ENCODE data around the gene STX18.

The STX18 gene

GRCh38 chr4:4402966-4403365 is 138.9 kb downstream of the STX18 start:
- H3K9me3 ChIP-seq (ENCODE audit: severe bottlenecking), result no peaks in the 10 kb centered on the region
- H3K36me3 ChIP-seq, result no peaks in the 10 kb centered on the region
- DNase-seq, result no peak
- no peak for TF ChIP-seq CTCF (IDR thresholded peaks at IDR 0.05; ENCODE audit: low read depth, low read length)
- H3K27ac ChIP-seq, result no peak overlapping the region
- no peak overlapping the region for H3K4me3 ChIP-seq (ENCODE audit: low read depth, low read length)
- peaks cover 6% of the 10 kb centered on the region for H3K27me3 ChIP-seq (ENCODE audit: insufficient read depth, low read depth, severe bottlenecking)

- H3K27me3 ChIP-seq (ENCODE audit: insufficient read depth, low read depth, severe bottlenecking), result peaks cover 11% of the 10 kb centered on the region
- H3K9me3 ChIP-seq (ENCODE audit: severe bottlenecking), result no peaks in the 10 kb centered on the region
- H3K27ac ChIP-seq, result no peak overlapping the region
- no peak overlapping the region for H3K4me3 ChIP-seq (ENCODE audit: low read depth, low read length)
- no peak for TF ChIP-seq CTCF (IDR thresholded peaks at IDR 0.05; ENCODE audit: low read depth, low read length)
- H3K36me3 ChIP-seq, result no peaks in the 10 kb centered on the region
- DNase-seq, result peak; percentile 44
These were observed 140.8 kb downstream of the STX18 start for GRCh38 chr4:4401036-4401435.

- peaks cover 23% of the 10 kb centered on the region for H3K27me3 ChIP-seq (ENCODE audit: insufficient read depth, low read depth, severe bottlenecking)
- no peak overlapping the region for H3K27ac ChIP-seq
- no peak for TF ChIP-seq CTCF (IDR thresholded peaks at IDR 0.05; ENCODE audit: low read depth, low read length)
These were observed 143.4 kb downstream of the STX18 start for GRCh38 chr4:4398430-4398829.

GRCh38 chr4:4397441-4397819 is 144.4 kb downstream of the STX18 start:
- Histone ChIP-seq H3K4me3 (ENCODE audit: low read depth, low read length) (no peak overlapping the region), H3K36me3 (no peaks in the 10 kb centered on the region), H3K27me3 (ENCODE audit: insufficient read depth, low read depth, severe bottlenecking) (peaks cover 29% of the 10 kb centered on the region), H3K27ac (no peak overlapping the region), H3K9me3 (ENCODE audit: severe bottlenecking) (no peaks in the 10 kb centered on the region)
- no peak for TF ChIP-seq CTCF (IDR thresholded peaks at IDR 0.05; ENCODE audit: low read depth, low read length)
- no peak for DNase-seq

More at GRCh38 chr4:4398430-4398829, 143.4 kb downstream of the STX18 start:
- Histone ChIP-seq H3K36me3 (no peaks in the 10 kb centered on the region), H3K9me3 (ENCODE audit: severe bottlenecking) (no peaks in the 10 kb centered on the region), H3K4me3 (ENCODE audit: low read depth, low read length) (no peak overlapping the region)
- DNase-seq, result no peak

- Histone ChIP-seq H3K4me3 (ENCODE audit: low read depth, low read length) (no peak overlapping the region; the same call in 1 of the 2 replicates), H3K36me3 (no peaks in the 10 kb centered on the region), H3K27me3 (ENCODE audit: insufficient read depth, low read depth, severe bottlenecking) (peaks cover 35% of the 10 kb centered on the region), H3K9me3 (ENCODE audit: severe bottlenecking) (no peaks in the 10 kb centered on the region), H3K27ac (no peak overlapping the region)
- TF ChIP-seq CTCF (IDR thresholded peaks at IDR 0.05; ENCODE audit: low read depth, low read length), result no peak
- no peak for DNase-seq
These were observed 145.0 kb downstream of the STX18 start for GRCh38 chr4:4396628-4397440.

Measured in WERI-Rb-1 (cell line).